ENCODE results near the gene ITPRID1. TPM values are rescaled to one million over a fixed set of nuclear protein-coding genes. Genes with fewer than 3 reads are reported as not detected.
A peak's percentile ranks its signal among the peaks of the same experiment; 100 is the strongest.

The ITPRID1 gene
- polyA plus RNA-seq, 3 donors = not detected

DNA sequence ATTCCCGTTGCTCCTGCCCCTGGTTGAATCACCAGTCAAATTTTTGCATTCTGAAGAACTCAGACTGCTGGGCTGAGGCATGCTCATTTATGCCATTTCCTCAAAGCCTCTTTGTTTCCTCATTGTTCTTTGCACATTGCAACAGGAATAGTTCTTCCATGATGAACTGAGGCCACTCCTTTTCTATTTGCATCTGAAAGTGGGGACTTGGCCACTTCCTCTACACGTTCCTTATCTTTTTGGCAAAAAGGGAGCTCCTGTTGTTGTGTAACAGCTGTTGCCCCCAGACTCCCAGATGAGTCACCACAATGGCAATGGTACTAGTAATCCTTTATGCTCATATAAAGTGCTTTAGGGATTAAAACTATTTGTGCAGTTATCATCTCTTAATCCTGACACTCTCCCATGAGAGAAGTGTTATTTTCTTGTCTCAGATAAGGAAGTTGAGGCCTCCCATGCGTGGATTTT, 20.1 kb upstream of the ITPRID1 start:
- 50% methylated on average over 1 of the region's 3 CpGs for WGBS (ENCODE audit: insufficient coverage)
- no peaks in the 10 kb centered on the region for H4K20me1 ChIP-seq (ENCODE audit: insufficient read depth, low read length)
- H3K36me3 Mint-ChIP-seq = no peaks in the 10 kb centered on the region
- H3K27me3 ChIP-seq (ENCODE audit: control insufficient read depth in 2 of 2, insufficient read depth in 2 of 2, low read length in 2 of 2) = no peaks in the 10 kb centered on the region
- H3K4me2 ChIP-seq (replicated peaks; ENCODE audit: extremely low read depth, low read length, poor library complexity, severe bottlenecking) = no peak overlapping the region
- H3K4me3 ChIP-seq (replicated peaks in 1 of 3; ENCODE audit: low read depth in 2 of 3, low read length in 3 of 3) = no peak overlapping the region
- H3K36me3 ChIP-seq (replicated peaks in 1 of 2; ENCODE audit: control insufficient read depth in 1 of 2, insufficient read depth in 2 of 2, low read length in 2 of 2) = no peaks in the 10 kb centered on the region
- peak in 1 of 3 donors; percentile 7 for DNase-seq
- no peak overlapping the region for H3K4me3 Mint-ChIP-seq
- TF ChIP-seq, protein P1, sequence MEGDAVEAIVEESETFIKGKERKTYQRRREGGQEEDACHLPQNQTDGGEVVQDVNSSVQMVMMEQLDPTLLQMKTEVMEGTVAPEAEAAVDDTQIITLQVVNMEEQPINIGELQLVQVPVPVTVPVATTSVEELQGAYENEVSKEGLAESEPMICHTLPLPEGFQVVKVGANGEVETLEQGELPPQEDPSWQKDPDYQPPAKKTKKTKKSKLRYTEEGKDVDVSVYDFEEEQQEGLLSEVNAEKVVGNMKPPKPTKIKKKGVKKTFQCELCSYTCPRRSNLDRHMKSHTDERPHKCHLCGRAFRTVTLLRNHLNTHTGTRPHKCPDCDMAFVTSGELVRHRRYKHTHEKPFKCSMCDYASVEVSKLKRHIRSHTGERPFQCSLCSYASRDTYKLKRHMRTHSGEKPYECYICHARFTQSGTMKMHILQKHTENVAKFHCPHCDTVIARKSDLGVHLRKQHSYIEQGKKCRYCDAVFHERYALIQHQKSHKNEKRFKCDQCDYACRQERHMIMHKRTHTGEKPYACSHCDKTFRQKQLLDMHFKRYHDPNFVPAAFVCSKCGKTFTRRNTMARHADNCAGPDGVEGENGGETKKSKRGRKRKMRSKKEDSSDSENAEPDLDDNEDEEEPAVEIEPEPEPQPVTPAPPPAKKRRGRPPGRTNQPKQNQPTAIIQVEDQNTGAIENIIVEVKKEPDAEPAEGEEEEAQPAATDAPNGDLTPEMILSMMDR (IDR thresholded peaks at IDR 0.05) = no peak
- peaks cover 0 to 2% (median 0%) of the 10 kb centered on the region in 7 donors for H3K9me3 Mint-ChIP-seq
- H3K9ac ChIP-seq (ENCODE audit: insufficient read depth, low read length, poor library complexity, severe bottlenecking) = no peak overlapping the region
- peaks cover 0 to 3% (median 2%) of the 10 kb centered on the region in 3 donors for H3K27me3 Mint-ChIP-seq (ENCODE audit: low read depth in 3 of 3)
- H3K27ac ChIP-seq (ENCODE audit: low read depth in 1 of 2, low read length in 2 of 2) = no peak overlapping the region
- peaks cover 0 to 4% of the 10 kb centered on the region in 2 donors for H3K4me1 ChIP-seq (ENCODE audit: control insufficient read depth in 1 of 2, insufficient read depth in 2 of 2, low read length in 2 of 2)
- intact Hi-C loops (cut with micrococcal nuclease) = no loop called here
- no peak overlapping the region for H3K27ac Mint-ChIP-seq
- no peak overlapping the region for H2AFZ ChIP-seq (ENCODE audit: insufficient read depth, low read depth, low read length, poor library complexity, severe bottlenecking)
- H3K9me3 ChIP-seq (replicated peaks in 1 of 2; ENCODE audit: control insufficient read depth in 1 of 2, insufficient read depth in 1 of 2, low read length in 2 of 2) = no peaks in the 10 kb centered on the region
- H3K4me1 Mint-ChIP-seq = peaks cover 6% of the 10 kb centered on the region
- H3K79me2 ChIP-seq (ENCODE audit: insufficient read depth, low read length) = no peaks in the 10 kb centered on the region

DNA sequence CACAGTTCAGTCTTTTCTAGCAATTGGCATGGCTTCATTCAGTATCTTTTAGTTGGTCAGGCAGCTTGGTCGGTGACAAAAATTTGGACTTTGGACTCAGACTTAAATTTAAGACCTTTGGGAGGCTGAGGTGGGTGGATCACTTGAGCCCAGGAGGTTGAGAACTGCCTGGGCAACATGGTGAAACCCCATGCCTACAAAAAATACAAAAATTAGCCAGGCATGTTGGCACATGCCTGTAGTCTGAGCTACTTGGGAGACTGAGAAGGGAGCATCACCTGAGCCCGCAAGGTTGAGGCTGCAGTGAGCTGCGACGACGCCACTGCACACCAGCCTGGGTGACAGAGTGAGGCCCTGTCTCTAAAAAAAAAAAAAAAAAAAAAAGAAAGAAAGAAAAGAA, 19.5 kb upstream of the ITPRID1 start:
- H2AFZ ChIP-seq (ENCODE audit: insufficient read depth, low read depth, low read length, poor library complexity, severe bottlenecking) = no peak overlapping the region
- Mint-ChIP-seq H3K27me3 (ENCODE audit: low read depth in 3 of 3) (peaks cover 0 to 5% (median 2%) of the 10 kb centered on the region in 3 donors), H3K4me1 (peaks cover 6% of the 10 kb centered on the region), H3K9me3 (peaks cover 0 to 2% (median 0%) of the 10 kb centered on the region in 7 donors), H3K4me3 (no peak overlapping the region), H3K27ac (no peak overlapping the region), H3K36me3 (no peaks in the 10 kb centered on the region)
- H3K9ac ChIP-seq (ENCODE audit: insufficient read depth, low read length, poor library complexity, severe bottlenecking) = no peak overlapping the region
- no CpG with 5 or more reads among the region's 5 CpGs for WGBS (ENCODE audit: insufficient coverage)
- no peak overlapping the region for H3K27ac ChIP-seq (ENCODE audit: low read depth in 1 of 2, low read length in 2 of 2)
- TF ChIP-seq, protein P1 (IDR thresholded peaks at IDR 0.05) = no peak
- no peaks in the 10 kb centered on the region for H3K27me3 ChIP-seq (ENCODE audit: control insufficient read depth in 2 of 2, insufficient read depth in 2 of 2, low read length in 2 of 2)
- intact Hi-C loops (cut with micrococcal nuclease) = no loop called here
- no peaks in the 10 kb centered on the region for H4K20me1 ChIP-seq (ENCODE audit: insufficient read depth, low read length)
- no peaks in the 10 kb centered on the region for H3K36me3 ChIP-seq (replicated peaks in 1 of 2; ENCODE audit: control insufficient read depth in 1 of 2, insufficient read depth in 2 of 2, low read length in 2 of 2)
- H3K4me1 ChIP-seq (ENCODE audit: control insufficient read depth in 1 of 2, insufficient read depth in 2 of 2, low read length in 2 of 2) = peaks cover 0 to 4% of the 10 kb centered on the region in 2 donors
- DNase-seq = no peak
- no peaks in the 10 kb centered on the region for H3K9me3 ChIP-seq (replicated peaks in 1 of 2; ENCODE audit: control insufficient read depth in 1 of 2, insufficient read depth in 1 of 2, low read length in 2 of 2)
- H3K4me2 ChIP-seq (replicated peaks; ENCODE audit: extremely low read depth, low read length, poor library complexity, severe bottlenecking) = no peak overlapping the region
- H3K79me2 ChIP-seq (ENCODE audit: insufficient read depth, low read length) = no peaks in the 10 kb centered on the region
- no peak overlapping the region for H3K4me3 ChIP-seq (replicated peaks in 1 of 3; ENCODE audit: low read depth in 2 of 3, low read length in 3 of 3)
